Activated B cell treated with CpG ODN at 0.5 μM for 24 hours (primary cell): ENCODE data around the gene BRF1. TPM values are rescaled to one million over a fixed set of nuclear protein-coding genes. Genes with fewer than 3 reads are reported as not detected.

Source experiments
- ATAC-seq: fragments of 200-7000 bp; cut with Tn5 transposase; one replicate; pipeline ENCODE4 v1.10.0; 2021; ENCODE audit warnings: low read depth, mild to moderate bottlenecking, moderate library complexity
- CTCF ChIA-PET: fragments of 350-600 bp; sonication (Branson Sonifier 250); formaldehyde crosslinking; loops from one replicate; lab custom pipeline; 2021; ENCODE audit warnings: antibody characterized with exemption; lab: Charles Lee
- POLR2A ChIA-PET: fragments of 350-600 bp; sonication (Branson Sonifier 250); formaldehyde crosslinking; loops from one replicate; lab custom pipeline; 2021; ENCODE audit warnings: antibody characterized with exemption; lab: Charles Lee
- DNase-seq: peaks from one replicate; pipeline ENCODE4 v3.0.0; 2022
- H3K27ac Mint-ChIP-seq: one replicate; pipeline ENCODE4 v1.8.0; 2020; ENCODE audit warnings: mixed read lengths
- H3K27me3 Mint-ChIP-seq: one replicate; pipeline ENCODE4 v1.8.0; 2021; ENCODE audit warnings: mixed read lengths
- H3K36me3 Mint-ChIP-seq: one replicate; pipeline ENCODE4 v1.8.0; 2021; ENCODE audit warnings: low read depth, mixed read lengths
- H3K4me1 Mint-ChIP-seq: one replicate; pipeline ENCODE4 v1.8.0; 2021; ENCODE audit warnings: mixed read lengths
- H3K4me3 Mint-ChIP-seq: one replicate; pipeline ENCODE4 v1.8.0; 2020; ENCODE audit warnings: mild to moderate bottlenecking, mixed read lengths
- H3K9me3 Mint-ChIP-seq: one replicate; pipeline ENCODE4 v1.8.0; 2020; ENCODE audit warnings: mixed read lengths
- CTCF ChIP-seq: fragments of 200-600 bp; IDR thresholded peaks from one replicate; pipeline ENCODE4 v1.8.0; 2022; ENCODE audit warnings: antibody characterized with exemption, mild to moderate bottlenecking
- intact Hi-C: fragments of 100-400 bp; cut with micrococcal nuclease; formaldehyde crosslinking; loops from one replicate; pipeline ENCODE4 v1.15.1; 2024
- total RNA-seq: library from RNA; stranded (reverse); gene quantifications from 2 replicates; pipeline ENCODE4 v1.2.3, GENCODE V29; 2022

Gene BRF1
- total RNA-seq, 1 donor from 2014 or later: 32.8 TPM

DNA sequence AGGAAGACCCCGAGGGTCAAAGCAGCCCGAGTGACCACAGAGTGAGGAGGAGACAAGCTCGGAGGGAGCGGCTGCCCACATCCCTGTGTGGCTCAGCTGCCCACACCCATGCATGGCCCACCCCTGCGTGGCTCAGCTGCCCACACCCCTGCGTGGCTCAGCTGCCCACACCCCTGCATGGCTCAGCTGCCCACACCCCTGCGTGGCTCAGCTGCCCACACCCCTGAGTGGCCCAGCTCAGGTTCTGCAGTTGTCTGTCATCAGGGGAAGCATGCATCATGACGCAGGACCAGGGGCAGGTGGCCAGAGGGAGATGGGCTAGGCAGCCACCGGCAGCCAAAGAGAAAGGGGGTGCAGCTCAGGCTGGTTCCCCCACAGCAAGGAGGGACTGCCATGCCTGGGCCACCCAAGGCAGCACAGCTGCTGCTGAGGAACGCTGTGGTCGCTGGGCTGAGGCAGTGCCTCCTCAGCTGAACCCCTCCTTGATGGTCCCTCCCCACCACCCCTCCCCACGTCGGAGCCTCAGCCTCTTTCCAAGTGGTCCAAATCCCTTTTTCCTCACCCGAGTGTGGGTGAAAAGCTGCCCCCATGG is 86.4 kb downstream of the BRF1 start:
- Mint-ChIP-seq H3K4me1 (no peaks in the 10 kb centered on the region), H3K4me3 (no peak overlapping the region), H3K36me3 (peaks cover 52% of the 10 kb centered on the region), H3K27ac (no peak overlapping the region), H3K9me3 (no peaks in the 10 kb centered on the region), H3K27me3 (no peaks in the 10 kb centered on the region)
- POLR2A ChIA-PET: no interaction called here
- CTCF ChIA-PET: no interaction called here
- no peak for ATAC-seq
- intact Hi-C loops: no loop called here
- TF ChIP-seq CTCF: no peak
- DNase-seq: no peak

DNA sequence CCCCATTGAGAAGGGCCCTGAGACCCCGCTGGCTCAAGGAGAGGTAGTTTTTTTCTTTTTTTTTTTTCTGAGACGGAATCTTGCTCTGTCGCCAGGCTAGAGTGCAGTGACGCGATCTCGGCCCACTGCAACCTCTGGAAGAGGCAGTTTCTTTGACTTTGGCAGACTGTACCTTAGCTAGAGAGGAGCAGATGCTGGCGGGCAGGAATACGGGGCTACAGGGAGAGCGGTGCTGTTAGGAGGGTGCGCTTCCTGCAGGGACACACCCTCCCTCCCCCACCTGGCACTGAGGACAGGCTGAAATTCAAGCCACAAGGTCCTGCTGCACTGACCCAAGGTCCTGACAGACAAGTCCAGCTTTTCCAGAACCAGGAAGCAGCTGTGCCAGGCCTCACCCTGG is 87.4 kb downstream of the BRF1 start:
- Mint-ChIP-seq H3K36me3 (peaks cover 43% of the 10 kb centered on the region), H3K4me1 (no peaks in the 10 kb centered on the region), H3K4me3 (no peak overlapping the region), H3K27ac (no peak overlapping the region), H3K9me3 (no peaks in the 10 kb centered on the region), H3K27me3 (no peaks in the 10 kb centered on the region)
- DNase-seq (no peak), ATAC-seq (no peak)
- CTCF ChIA-PET: no interaction called here
- intact Hi-C loops: no loop called here
- no peak for TF ChIP-seq CTCF
- POLR2A ChIA-PET: no interaction called here

DNA sequence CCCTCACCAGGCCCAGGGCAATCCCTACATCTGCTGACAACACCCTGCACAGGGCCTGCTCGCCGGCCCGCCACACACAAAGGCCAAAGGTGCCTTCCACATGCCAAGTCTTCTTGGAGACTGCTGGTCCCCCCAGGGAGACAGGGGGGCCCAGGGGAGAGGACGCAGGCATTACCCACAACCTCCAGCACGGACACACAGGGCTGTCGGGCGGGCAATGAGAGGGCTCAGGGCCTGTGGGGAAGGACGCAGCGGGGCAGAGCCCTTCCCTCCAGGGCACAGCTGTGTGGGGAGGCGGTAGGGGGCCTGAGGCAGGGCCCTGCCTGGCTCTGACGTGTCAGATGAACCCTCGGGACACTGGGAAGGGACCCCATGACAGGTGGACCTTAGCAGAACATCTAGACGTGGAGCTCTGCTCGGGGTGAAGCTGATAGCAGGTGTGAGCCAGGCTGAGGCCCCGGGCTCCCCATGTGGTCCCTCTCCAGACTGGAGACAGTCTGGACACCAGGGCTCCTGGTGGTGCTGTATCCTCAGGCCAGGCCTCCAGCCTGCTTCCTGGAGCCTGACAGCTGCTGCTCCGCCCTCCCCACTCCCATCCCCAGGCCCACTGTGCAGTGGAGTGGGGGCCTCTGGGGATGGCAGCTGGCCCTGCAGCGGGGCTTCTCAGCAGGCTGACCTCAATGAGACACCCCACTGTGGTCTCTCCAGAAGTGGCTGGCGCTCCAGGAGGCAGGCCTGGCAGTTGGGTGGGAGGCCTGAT is 88.1 kb downstream of the BRF1 start:
- ChIA-PET CTCF (no interaction called here), POLR2A (no interaction called here)
- Mint-ChIP-seq H3K4me1 (no peaks in the 10 kb centered on the region), H3K36me3 (peaks cover 37% of the 10 kb centered on the region), H3K27ac (no peak overlapping the region), H3K9me3 (no peaks in the 10 kb centered on the region), H3K27me3 (no peaks in the 10 kb centered on the region), H3K4me3 (no peak overlapping the region)
- intact Hi-C loops: no loop called here
- TF ChIP-seq CTCF: no peak
- no peak for ATAC-seq
- no peak for DNase-seq

- CTCF ChIA-PET: no interaction called here
- intact Hi-C loops: no loop called here
- POLR2A ChIA-PET: no interaction called here
- no peak for TF ChIP-seq CTCF
- Mint-ChIP-seq H3K4me1 (no peaks in the 10 kb centered on the region), H3K27me3 (no peaks in the 10 kb centered on the region), H3K27ac (no peak overlapping the region), H3K36me3 (peaks cover 30% of the 10 kb centered on the region), H3K9me3 (no peaks in the 10 kb centered on the region), H3K4me3 (no peak overlapping the region)
- no peak for ATAC-seq
- no peak for DNase-seq
These were observed 89.1 kb downstream of the BRF1 start for GRCh38 chr14:105211758-105212089.

GRCh38 chr14:105211086-105211757 is 89.6 kb downstream of the BRF1 start:
- CTCF ChIA-PET: no interaction called here
- Mint-ChIP-seq H3K4me1 (no peaks in the 10 kb centered on the region), H3K9me3 (no peaks in the 10 kb centered on the region), H3K27me3 (no peaks in the 10 kb centered on the region), H3K27ac (no peak overlapping the region), H3K36me3 (peaks cover 28% of the 10 kb centered on the region), H3K4me3 (no peak overlapping the region)
- no peak for ATAC-seq
- intact Hi-C loops: no loop called here
- no peak for TF ChIP-seq CTCF
- POLR2A ChIA-PET: no interaction called here
- no peak for DNase-seq
